HepG2 (cell line): ENCODE results near the gene AMBRA1. TPM values are rescaled to one million over a fixed set of nuclear protein-coding genes. Genes with fewer than 3 reads are reported as not detected.

ENCODE experiments used
- CBX1 ChIP-seq: IDR thresholded peaks from one replicate; pipeline ENCODE4 v1.6.1; 2016; ENCODE audit warnings: antibody characterized with exemption, low read depth
- GABPA ChIP-seq, 2 experiments: IDR thresholded peaks; 2 replicates each; pipeline ENCODE4 v1.6.1; 2011 to 2016; ENCODE audit warnings: low read depth in 2 of 2, low read length in 1 of 2, missing biosample characterization in 1 of 2, missing genetic modification characterization in 1 of 2
- GRHL1 ChIP-seq: sonication (generic); formaldehyde crosslinking; conservative IDR thresholded peaks from 2 replicates; pipeline ENCODE4 v1.8.0; 2022; ENCODE audit warnings: missing genetic modification reagents
- HCFC1 ChIP-seq: fragments of 150-350 bp; IDR thresholded peaks from 2 replicates; pipeline ENCODE4 v1.6.1; 2014; ENCODE audit warnings: low read depth, low read length
- HOXA5 ChIP-seq: sonication (generic); formaldehyde crosslinking; IDR thresholded peaks from 2 replicates; pipeline ENCODE4 v1.4.0; 2020; ENCODE audit warnings: missing genetic modification reagents
- IRX3 ChIP-seq: sonication (generic); formaldehyde crosslinking; IDR thresholded peaks from 2 replicates; pipeline ENCODE4 v1.8.1; 2023; ENCODE audit warnings: mild to moderate bottlenecking, low read depth, missing genetic modification reagents, borderline replicate concordance
- NONO ChIP-seq, 2 experiments: fragments of 450-650 bp in 1 of 2; sonication (generic) in 1 of 2; formaldehyde crosslinking in 1 of 2; IDR thresholded peaks in 1 of 2; conservative IDR thresholded peaks in 1 of 2; 2 replicates each; pipeline versions ENCODE4 v1.6.1 to v1.8.0; 2017 to 2022; ENCODE audit warnings: mild to moderate bottlenecking in 1 of 2, missing genetic modification reagents in 1 of 2, moderate library complexity in 1 of 2
- PATZ1 ChIP-seq: sonication (generic); formaldehyde crosslinking; IDR thresholded peaks from 2 replicates; pipeline ENCODE4 v1.4.0; 2020; ENCODE audit warnings: missing genetic modification reagents
- PHB2 ChIP-seq: fragments of 450-650 bp; IDR thresholded peaks from 2 replicates; pipeline ENCODE4 v1.6.1; 2018; ENCODE audit not compliant: partially characterized antibody
- RBAK ChIP-seq: sonication (generic); formaldehyde crosslinking; IDR thresholded peaks from 2 replicates; pipeline ENCODE4 v1.5.1; 2020; ENCODE audit warnings: mild to moderate bottlenecking, missing genetic modification reagents
- RCOR2 ChIP-seq: IDR thresholded peaks from 2 replicates; pipeline ENCODE4 v1.6.1; 2016; ENCODE audit warnings: missing biosample characterization, missing genetic modification reagents
- SP1 ChIP-seq, 2 experiments: fragments of 450-650 bp in 1 of 2; sonication (generic) in 1 of 2; formaldehyde crosslinking in 1 of 2; IDR thresholded peaks; 2 replicates each; pipeline versions ENCODE4 v1.4.0 to v1.6.1; 2016 to 2020; ENCODE audit warnings: missing genetic modification reagents in 1 of 2
- STAT6 ChIP-seq: sonication (generic); formaldehyde crosslinking; IDR thresholded peaks from 2 replicates; pipeline ENCODE4 v1.4.0; 2020; ENCODE audit warnings: missing genetic modification reagents, mild to moderate bottlenecking, borderline replicate concordance
- TAF15 ChIP-seq: fragments of 200-400 bp; formaldehyde crosslinking; IDR thresholded peaks from one replicate; pipeline ENCODE4 v1.6.1; 2018; ENCODE audit warnings: mild to moderate bottlenecking, low read depth, low read length; ENCODE audit not compliant: poor library complexity, severe bottlenecking
- ZBTB14 ChIP-seq: sonication (generic); formaldehyde crosslinking; IDR thresholded peaks from 2 replicates; pipeline ENCODE4 v1.4.0; 2020; ENCODE audit warnings: missing genetic modification reagents
- ZNF501 ChIP-seq: sonication (generic); formaldehyde crosslinking; IDR thresholded peaks from 2 replicates; pipeline ENCODE4 v1.5.1; 2020; ENCODE audit warnings: mild to moderate bottlenecking, moderate library complexity, missing genetic modification reagents
- ZNF781 ChIP-seq: sonication (generic); formaldehyde crosslinking; IDR thresholded peaks from 2 replicates; pipeline ENCODE4 v1.5.1; 2020; ENCODE audit warnings: borderline replicate concordance, mild to moderate bottlenecking, missing genetic modification reagents; ENCODE audit errors: not compliant biosample characterization
- ZNF878 ChIP-seq: sonication (generic); formaldehyde crosslinking; IDR thresholded peaks from 2 replicates; pipeline ENCODE4 v1.8.1; 2023; ENCODE audit warnings: mild to moderate bottlenecking, missing genetic modification reagents, moderate library complexity
- ZZZ3 ChIP-seq: sonication (generic); formaldehyde crosslinking; IDR thresholded peaks from 2 replicates; pipeline ENCODE4 v1.4.0; 2020; ENCODE audit warnings: missing genetic modification reagents, mild to moderate bottlenecking, borderline replicate concordance
- polyA plus RNA-seq, 8 experiments: library from polyadenylated mRNA; depleted of rRNA in 3 of 8; stranded (reverse) in 7 of 8; unstranded in 1 of 8; fragments of >200 nt; fragmentation: Illumina TruSeq in 4 of 8; extraction: Trizol in 4 of 8; gene quantifications; 2 replicates each; pipeline versions ENCODE4 v1.2.1 to v1.2.3, GENCODE V29; 2011 to 2016; ENCODE audit warnings: low read depth in 4 of 8, missing spikeins in 1 of 8, mixed read lengths in 1 of 8; ENCODE audit not compliant: insufficient read depth in 1 of 8
- total RNA-seq, 5 experiments: library from RNA; depleted of rRNA; stranded (reverse); fragments of >200 nt; fragmentation: Illumina TruSeq; extraction: Trizol; gene quantifications; 2 replicates each; pipeline ENCODE4 v1.2.3, GENCODE V29; 2016; ENCODE audit warnings: low read depth in 1 of 5

The AMBRA1 gene
- total and polyA plus RNA-seq, 2 of the 13 experiments (the other 11 are each of a cell fraction or from before 2014, with no cell fraction given) = 15.7 to 26.0 TPM

GRCh38 chr11:46617134-46617971 lies 23.5 kb upstream of the AMBRA1 start, which contains the start of the genes ATG13 and HARBI1 (continued):
- TF ChIP-seq GRHL1 (CRISPR knock-in tag) (no peak), RBAK (CRISPR knock-in tag) (no peak), SP1 (IDR thresholded peaks at IDR 0.05) (no peak), SP1 (CRISPR knock-in tag; IDR thresholded peaks at IDR 0.05) (peak; percentile 82), PATZ1 (CRISPR knock-in tag) (peak; percentile 35), STAT6 (CRISPR knock-in tag) (peak; percentile 82; the same call in 1 of the 2 replicates), GABPA (IDR thresholded peaks at IDR 0.05; ENCODE audit: low read depth, low read length) (peak; percentile 79), GABPA (CRISPR knock-in tag; IDR thresholded peaks at IDR 0.05; ENCODE audit: low read depth) (peak; percentile 74), ZNF781 (peak; percentile 46), NONO (IDR thresholded peaks at IDR 0.05) (no peak), NONO (CRISPR knock-in tag; conservative IDR thresholded peaks at IDR 0.05) (peak; percentile 61), HOXA5 (CRISPR knock-in tag) (peak; percentile 5; the same call in 1 of the 2 replicates), CBX1 (no peak), ZNF501 (peak; percentile 68), HCFC1 (0 out of 2 replicates have a peak, but pooled peaks have one; percentile 38), ZNF878 (CRISPR knock-in tag) (no peak), IRX3 (CRISPR knock-in tag) (no peak), ZBTB14 (CRISPR knock-in tag) (0 out of 2 replicates have a peak, but pooled peaks have one; percentile 0), PHB2 (no peak), TAF15 (no peak), RCOR2 (CRISPR knock-in tag) (no peak), ZZZ3 (CRISPR knock-in tag) (no peak)
